Natural killer cell (primary cell): ENCODE results near the gene CCNI. TPM values are rescaled to one million over a fixed set of nuclear protein-coding genes. Genes with fewer than 3 reads are reported as not detected.
A peak's percentile ranks its signal among the peaks of the same experiment; 100 is the strongest.

Experiments
- ATAC-seq, 3 donors: fragments of 150-1000 bp in 2 of 3; fragments of 200-7000 bp in 1 of 3; cut with Tn5 transposase; 1 replicate in 1 of 3; 2 replicates in 2 of 3; pipeline ENCODE4 v1.10.0; 2021; ENCODE audit warnings: mild to moderate bottlenecking in 2 of 3, moderate library complexity in 2 of 3
- DNase-seq, 2 donors: peaks; one replicate each; pipeline versions ENCODE4 v3.0.0 to v3.0.0-alpha.2; 2013 to 2021; ENCODE audit warnings: mixed read lengths in 1 of 2
- H3K27ac ChIP-seq: one replicate; pipeline ENCODE4 v1.5.1; 2013; ENCODE audit warnings: mild to moderate bottlenecking, low read length
- H3K27me3 ChIP-seq: one replicate; pipeline ENCODE4 v1.6.1; 2013; ENCODE audit warnings: low read length; ENCODE audit not compliant: control insufficient read depth, insufficient read depth
- H3K36me3 ChIP-seq: one replicate; pipeline ENCODE4 v1.6.1; 2013; ENCODE audit warnings: low read length; ENCODE audit not compliant: control insufficient read depth, insufficient read depth
- H3K4me1 ChIP-seq: one replicate; pipeline ENCODE4 v1.6.1; 2013; ENCODE audit warnings: low read length; ENCODE audit not compliant: control insufficient read depth, insufficient read depth
- H3K4me3 ChIP-seq: one replicate; pipeline ENCODE4 v1.5.1; 2013; ENCODE audit warnings: low read length
- H3K9me3 ChIP-seq: one replicate; pipeline ENCODE4 v1.6.1; 2013; ENCODE audit warnings: low read length; ENCODE audit not compliant: control insufficient read depth, insufficient read depth
- H3K27ac Mint-ChIP-seq, 2 donors: one replicate each; pipeline ENCODE4 v1.8.0; 2022; ENCODE audit warnings: mild to moderate bottlenecking in 2 of 2, mixed read lengths in 2 of 2, moderate library complexity in 1 of 2
- H3K27me3 Mint-ChIP-seq, 2 donors: one replicate each; pipeline ENCODE4 v1.8.0; 2022; ENCODE audit warnings: low read depth in 2 of 2, mixed read lengths in 2 of 2
- H3K36me3 Mint-ChIP-seq: one replicate; pipeline ENCODE4 v1.8.0; 2022; ENCODE audit warnings: mixed read lengths
- H3K4me1 Mint-ChIP-seq, 2 donors: one replicate each; pipeline ENCODE4 v1.8.0; 2022; ENCODE audit warnings: mixed read lengths in 2 of 2
- H3K4me3 Mint-ChIP-seq: one replicate; pipeline ENCODE4 v1.8.0; 2022; ENCODE audit warnings: mild to moderate bottlenecking, moderate library complexity, mixed read lengths
- H3K9me3 Mint-ChIP-seq, 2 donors: one replicate each; pipeline ENCODE4 v1.8.0; 2022; ENCODE audit warnings: mixed read lengths in 2 of 2
- CTCF ChIP-seq: fragments of 200-600 bp; IDR thresholded peaks from one replicate; pipeline ENCODE4 v1.8.0; 2022; ENCODE audit warnings: antibody characterized with exemption
- WGBS: methylation state at CpG from one replicate; pipeline ENCODE4 v1.1.7; 2013; ENCODE audit warnings: missing lambda C conversion rate; ENCODE audit not compliant: insufficient coverage; 5-methylcytosine and 5-hydroxymethylcytosine counted together
- intact Hi-C: fragments of 100-400 bp; cut with micrococcal nuclease; formaldehyde crosslinking; loops from one replicate; pipeline ENCODE4 v1.14.2; 2022
- total RNA-seq, 4 donors: library from RNA; stranded (reverse); fragments of 120-200 nt in 1 of 4; gene quantifications; one replicate each; pipeline versions ENCODE4 v1.2.3 to v1.2.4, GENCODE V29; 2013 to 2022

CCNI gene
- total RNA-seq, 3 donors from 2014 or later (not counting 1 experiment from before 2014, with no cell fraction given), result 243 to 266 (median 259) TPM

- no peaks in the 10 kb centered on the region for H3K36me3 ChIP-seq
- H3K4me1 ChIP-seq, result no peaks in the 10 kb centered on the region
- no peak for ATAC-seq
- no peaks in the 10 kb centered on the region for H3K9me3 ChIP-seq
- no peak overlapping the region for H3K4me3 ChIP-seq
- Mint-ChIP-seq H3K4me3 (no peak overlapping the region), H3K9me3 (no peaks in the 10 kb centered on the region), H3K36me3 (no peaks in the 10 kb centered on the region), H3K27me3 (peaks cover 4 to 8% of the 10 kb centered on the region in 2 donors), H3K27ac (no peak overlapping the region), H3K4me1 (no peaks in the 10 kb centered on the region)
- 98% methylated on average over 29 of the region's 29 CpGs for WGBS
- no peaks in the 10 kb centered on the region for H3K27me3 ChIP-seq
- DNase-seq, result no peak
- TF ChIP-seq CTCF, result no peak
- intact Hi-C loops, result no loop called here
- H3K27ac ChIP-seq, result no peak overlapping the region
Observed at GRCh38 chr4:77113069-77113468, 37.3 kb upstream of the CCNI start.

- H3K27ac Mint-ChIP-seq, result no peak overlapping the region
- no peaks in the 10 kb centered on the region for H3K4me1 ChIP-seq
Observed at GRCh38 chr4:77110730-77111129, 34.9 kb upstream of the CCNI start.

GRCh38 chr4:77104791-77105540, 29.2 kb upstream of the CCNI start:
- no peak for TF ChIP-seq CTCF
- H3K27ac Mint-ChIP-seq, result no peak overlapping the region
- DNase-seq, result peak in 1 of 2 donors; percentile 12
- Histone ChIP-seq H3K36me3 (no peaks in the 10 kb centered on the region), H3K27ac (no peak overlapping the region), H3K27me3 (no peaks in the 10 kb centered on the region), H3K4me1 (no peaks in the 10 kb centered on the region), H3K9me3 (no peaks in the 10 kb centered on the region), H3K4me3 (no peak overlapping the region)
- no peak for ATAC-seq
- peaks cover 0 to 9% of the 10 kb centered on the region in 2 donors for H3K4me1 Mint-ChIP-seq
- peaks cover 9 to 21% of the 10 kb centered on the region in 2 donors for H3K27me3 Mint-ChIP-seq
- intact Hi-C loops, result no loop called here
- H3K9me3 Mint-ChIP-seq, result no peaks in the 10 kb centered on the region
- 60% methylated on average over 7 of the region's 8 CpGs for WGBS
- no peak overlapping the region for H3K4me3 Mint-ChIP-seq
- no peaks in the 10 kb centered on the region for H3K36me3 Mint-ChIP-seq

More at GRCh38 chr4:77110730-77111129, 34.9 kb upstream of the CCNI start:
- Histone ChIP-seq H3K4me3 (no peak overlapping the region), H3K27ac (no peak overlapping the region), H3K36me3 (no peaks in the 10 kb centered on the region), H3K9me3 (no peaks in the 10 kb centered on the region), H3K27me3 (no peaks in the 10 kb centered on the region)
- no peak for ATAC-seq
- H3K4me1 Mint-ChIP-seq, result no peaks in the 10 kb centered on the region
- peaks cover 10 to 27% of the 10 kb centered on the region in 2 donors for H3K27me3 Mint-ChIP-seq
- TF ChIP-seq CTCF, result no peak
- H3K36me3 Mint-ChIP-seq, result no peaks in the 10 kb centered on the region
- intact Hi-C loops, result no loop called here
- WGBS, result 92% methylated on average over 1 of the region's 1 CpG
- DNase-seq, result no peak
- H3K4me3 Mint-ChIP-seq, result no peak overlapping the region
- no peaks in the 10 kb centered on the region for H3K9me3 Mint-ChIP-seq

- Mint-ChIP-seq H3K4me3 (no peak overlapping the region), H3K36me3 (no peaks in the 10 kb centered on the region), H3K27ac (no peak overlapping the region), H3K27me3 (peaks cover 9 to 21% of the 10 kb centered on the region in 2 donors), H3K4me1 (peaks cover 0 to 9% of the 10 kb centered on the region in 2 donors), H3K9me3 (no peaks in the 10 kb centered on the region)
- Histone ChIP-seq H3K36me3 (no peaks in the 10 kb centered on the region), H3K4me3 (no peak overlapping the region), H3K4me1 (no peaks in the 10 kb centered on the region), H3K27me3 (no peaks in the 10 kb centered on the region), H3K9me3 (no peaks in the 10 kb centered on the region), H3K27ac (no peak overlapping the region)
- intact Hi-C loops, result no loop called here
- no peak for DNase-seq
- TF ChIP-seq CTCF, result no peak
- no peak for ATAC-seq
- no CpG with 5 or more reads among the region's 1 CpG for WGBS
Observed at GRCh38 chr4:77104388-77104787, 28.6 kb upstream of the CCNI start.
